Measurements from ENCODE around the gene IMPA2.

Gene IMPA2

DNA sequence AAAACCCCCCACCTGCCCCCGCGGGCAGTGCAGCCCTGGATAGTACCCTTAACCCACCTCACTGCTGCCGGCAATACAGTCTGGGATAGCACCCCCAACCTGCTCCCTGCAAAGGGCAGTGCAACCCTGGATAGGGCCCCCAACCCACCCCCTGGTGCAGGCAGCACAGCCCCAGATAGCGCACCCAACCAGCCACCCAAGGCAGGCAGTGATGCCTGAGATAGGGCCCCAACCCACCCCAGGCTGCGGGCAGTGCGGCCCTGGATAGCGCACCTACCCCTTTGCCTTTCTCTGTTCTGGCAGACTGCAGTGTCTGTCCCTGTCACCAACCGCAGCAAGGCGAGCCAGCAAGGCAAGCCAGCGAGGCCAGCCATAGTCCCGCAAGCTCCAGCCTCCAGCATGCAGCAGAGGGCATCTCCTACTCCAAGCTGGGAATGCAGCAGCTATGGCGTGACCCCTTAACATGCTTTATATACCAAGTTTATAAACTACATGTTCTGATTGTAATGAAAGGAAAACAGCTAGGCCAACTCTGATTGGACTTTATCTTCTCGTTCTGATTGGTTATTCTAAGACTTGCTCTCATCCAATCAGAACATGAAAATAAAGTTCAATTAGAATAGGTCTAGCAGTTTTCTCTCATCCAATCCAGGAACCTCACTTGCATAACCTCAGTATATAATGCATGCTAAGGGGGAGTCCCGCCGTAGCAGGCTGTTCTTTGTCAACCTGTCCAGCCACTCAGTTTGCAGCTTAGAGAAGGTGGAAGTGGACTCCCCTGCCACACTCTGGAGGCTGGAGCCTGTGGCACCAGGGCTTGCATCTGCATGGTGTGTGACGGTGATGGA is 78.3 kb downstream of the IMPA2 start:
- Histone ChIP-seq H3K27ac (ENCODE audit: insufficient read depth in 1 of 2, low read depth in 1 of 2, low read length in 2 of 2, poor library complexity in 1 of 2, severe bottlenecking in 2 of 2) (no peak overlapping the region), H3K4me1 (ENCODE audit: control extremely low read depth in 1 of 4, control insufficient read depth in 4 of 4, insufficient read depth in 4 of 4, low read length in 3 of 4) (peaks cover 0 to 11% (median 4%) of the 10 kb centered on the region in 4 experiments), H3K27me3 (replicated peaks in 2 of 5; ENCODE audit: control insufficient read depth in 4 of 5, insufficient read depth in 5 of 5, low read length in 4 of 5) (no peaks in the 10 kb centered on the region), H3K9me3 (ENCODE audit: control extremely low read depth in 1 of 5, control insufficient read depth in 4 of 5, insufficient read depth in 2 of 5, low read depth in 1 of 5, low read length in 4 of 5) (no peaks in the 10 kb centered on the region), H3K36me3 (ENCODE audit: control insufficient read depth in 4 of 4, insufficient read depth in 4 of 4, low read length in 3 of 4) (no peaks in the 10 kb centered on the region), H3K4me3 (ENCODE audit: control insufficient read depth in 1 of 7, extremely low read depth in 1 of 7, insufficient read depth in 4 of 7, low read depth in 2 of 7, low read length in 6 of 7) (no peak overlapping the region)
- CTCF ChIA-PET: interaction anchor here (1.8 kb wide), 1 partner anchor 10 kb away, joined by 7 read pairs; no protein-coding TSS in a partner anchor
- no peak for DNase-seq
- POLR2A ChIA-PET: no interaction called here
- WGBS (ENCODE audit: insufficient coverage): 93% methylated on average over 11 of the region's 16 CpGs

DNA sequence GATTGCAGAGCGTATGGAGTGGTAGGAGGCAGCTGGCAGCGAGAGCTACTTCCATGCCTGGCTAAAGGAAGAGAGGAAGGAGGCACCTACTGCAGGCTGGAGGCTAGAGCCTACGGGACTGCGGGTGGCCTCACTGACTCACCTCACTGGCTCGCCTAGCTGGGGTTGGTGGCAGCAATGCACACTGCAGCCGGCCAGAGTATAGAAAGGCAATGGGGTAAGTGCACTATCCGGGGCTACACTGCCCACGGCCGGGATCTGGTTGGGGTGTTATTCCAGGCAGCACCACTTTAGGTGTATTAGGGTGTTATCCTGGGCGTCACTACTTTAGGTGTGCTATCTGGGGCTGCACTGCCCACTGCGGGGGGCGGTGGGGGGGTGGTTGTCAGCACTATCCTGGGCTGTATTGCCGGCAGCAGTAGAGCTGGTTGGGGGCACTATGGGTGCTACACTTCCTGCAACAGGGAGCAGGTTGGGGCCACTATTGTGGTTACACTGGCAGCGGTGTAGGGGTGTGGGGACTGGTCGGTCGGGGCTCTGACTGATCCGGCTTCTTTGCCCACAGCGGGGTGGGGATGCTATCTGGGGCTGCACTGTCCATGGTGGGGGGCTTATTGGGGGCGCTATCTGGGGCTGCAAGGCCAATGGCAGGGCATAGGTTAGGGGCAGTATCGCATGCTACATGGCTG is 79.0 kb downstream of the IMPA2 start:
- Histone ChIP-seq H3K36me3 (ENCODE audit: control insufficient read depth in 4 of 4, insufficient read depth in 4 of 4, low read length in 3 of 4) (no peaks in the 10 kb centered on the region), H3K27ac (ENCODE audit: insufficient read depth in 1 of 2, low read depth in 1 of 2, low read length in 2 of 2, poor library complexity in 1 of 2, severe bottlenecking in 2 of 2) (no peak overlapping the region), H3K4me3 (ENCODE audit: control insufficient read depth in 1 of 7, extremely low read depth in 1 of 7, insufficient read depth in 4 of 7, low read depth in 2 of 7, low read length in 6 of 7) (no peak overlapping the region), H3K9me3 (ENCODE audit: control extremely low read depth in 1 of 5, control insufficient read depth in 4 of 5, insufficient read depth in 2 of 5, low read depth in 1 of 5, low read length in 4 of 5) (no peaks in the 10 kb centered on the region), H3K4me1 (ENCODE audit: control extremely low read depth in 1 of 4, control insufficient read depth in 4 of 4, insufficient read depth in 4 of 4, low read length in 3 of 4) (peaks cover 0 to 11% (median 4%) of the 10 kb centered on the region in 4 experiments), H3K27me3 (replicated peaks in 2 of 5; ENCODE audit: control insufficient read depth in 4 of 5, insufficient read depth in 5 of 5, low read length in 4 of 5) (no peaks in the 10 kb centered on the region)
- POLR2A ChIA-PET: no interaction called here
- no peak for DNase-seq
- CTCF ChIA-PET: interaction anchor here (1.8 kb wide), 1 partner anchor 11 kb away, joined by 7 read pairs; no protein-coding TSS in a partner anchor
- WGBS (ENCODE audit: insufficient coverage): 77% methylated on average over 16 of the region's 20 CpGs

GRCh38 chr18:12061685-12062084 is 80.4 kb downstream of the IMPA2 start:
- Histone ChIP-seq H3K4me1 (ENCODE audit: control extremely low read depth in 1 of 4, control insufficient read depth in 4 of 4, insufficient read depth in 4 of 4, low read length in 3 of 4) (no peaks in the 10 kb centered on the region), H3K9me3 (ENCODE audit: control extremely low read depth in 1 of 5, control insufficient read depth in 4 of 5, insufficient read depth in 2 of 5, low read depth in 1 of 5, low read length in 4 of 5) (no peaks in the 10 kb centered on the region), H3K27me3 (replicated peaks in 2 of 5; ENCODE audit: control insufficient read depth in 4 of 5, insufficient read depth in 5 of 5, low read length in 4 of 5) (no peaks in the 10 kb centered on the region), H3K27ac (ENCODE audit: insufficient read depth in 1 of 2, low read depth in 1 of 2, low read length in 2 of 2, poor library complexity in 1 of 2, severe bottlenecking in 2 of 2) (no peak overlapping the region), H3K36me3 (ENCODE audit: control insufficient read depth in 4 of 4, insufficient read depth in 4 of 4, low read length in 3 of 4) (no peaks in the 10 kb centered on the region), H3K4me3 (ENCODE audit: control insufficient read depth in 1 of 7, extremely low read depth in 1 of 7, insufficient read depth in 4 of 7, low read depth in 2 of 7, low read length in 6 of 7) (no peak overlapping the region)
- ChIA-PET POLR2A (no interaction called here), CTCF (no interaction called here)
- no peak for DNase-seq
- WGBS (ENCODE audit: insufficient coverage): 91% methylated on average over 14 of the region's 14 CpGs

DNA sequence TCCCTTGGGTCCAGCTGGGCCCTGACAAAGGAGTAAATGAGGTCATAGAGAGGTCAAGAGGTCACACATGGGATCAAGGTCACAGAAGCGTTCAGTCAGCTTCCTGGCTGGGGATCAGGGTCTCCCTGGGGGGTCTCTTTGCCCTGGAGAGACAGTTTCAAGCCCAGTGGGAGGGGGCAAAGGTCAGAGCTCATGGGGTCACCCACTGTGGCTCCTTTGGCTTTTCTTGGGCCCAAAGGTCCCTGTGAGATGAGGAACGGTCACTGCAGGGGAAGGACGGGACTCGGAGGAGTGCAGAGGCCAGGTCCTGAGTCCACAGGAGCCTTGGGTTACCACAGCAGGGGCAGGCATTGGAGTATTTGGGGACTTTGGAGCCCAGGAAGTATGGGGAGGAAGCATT is 81.7 kb downstream of the IMPA2 start:
- 64% methylated on average over 3 of the region's 4 CpGs for WGBS (ENCODE audit: insufficient coverage)
- H3K4me3 ChIP-seq (ENCODE audit: control insufficient read depth in 1 of 7, extremely low read depth in 1 of 7, insufficient read depth in 4 of 7, low read depth in 2 of 7, low read length in 6 of 7): no peak overlapping the region

GRCh38 chr18:12064086-12064763 is 82.9 kb downstream of the IMPA2 start:
- Histone ChIP-seq H3K4me1 (ENCODE audit: control extremely low read depth in 1 of 4, control insufficient read depth in 4 of 4, insufficient read depth in 4 of 4, low read length in 3 of 4) (peaks cover 0 to 2% (median 0%) of the 10 kb centered on the region in 4 experiments), H3K27ac (ENCODE audit: insufficient read depth in 1 of 2, low read depth in 1 of 2, low read length in 2 of 2, poor library complexity in 1 of 2, severe bottlenecking in 2 of 2) (no peak overlapping the region), H3K27me3 (replicated peaks in 2 of 5; ENCODE audit: control insufficient read depth in 4 of 5, insufficient read depth in 5 of 5, low read length in 4 of 5) (no peaks in the 10 kb centered on the region), H3K4me3 (ENCODE audit: control insufficient read depth in 1 of 7, extremely low read depth in 1 of 7, insufficient read depth in 4 of 7, low read depth in 2 of 7, low read length in 6 of 7) (no peak overlapping the region), H3K9me3 (ENCODE audit: control extremely low read depth in 1 of 5, control insufficient read depth in 4 of 5, insufficient read depth in 2 of 5, low read depth in 1 of 5, low read length in 4 of 5) (no peaks in the 10 kb centered on the region), H3K36me3 (ENCODE audit: control insufficient read depth in 4 of 4, insufficient read depth in 4 of 4, low read length in 3 of 4) (no peaks in the 10 kb centered on the region)
- POLR2A ChIA-PET: no interaction called here
- DNase-seq: no peak
- WGBS (ENCODE audit: insufficient coverage): 100% methylated on average over 1 of the region's 7 CpGs
- CTCF ChIA-PET: no interaction called here

More for the DNA sequence above, 81.7 kb downstream of the IMPA2 start:
- ChIA-PET POLR2A (no interaction called here), CTCF (no interaction called here)
- H3K27ac ChIP-seq (ENCODE audit: insufficient read depth in 1 of 2, low read depth in 1 of 2, low read length in 2 of 2, poor library complexity in 1 of 2, severe bottlenecking in 2 of 2): no peak overlapping the region
- no peak for DNase-seq
- H3K9me3 ChIP-seq (ENCODE audit: control extremely low read depth in 1 of 5, control insufficient read depth in 4 of 5, insufficient read depth in 2 of 5, low read depth in 1 of 5, low read length in 4 of 5): no peaks in the 10 kb centered on the region
- H3K4me1 ChIP-seq (ENCODE audit: control extremely low read depth in 1 of 4, control insufficient read depth in 4 of 4, insufficient read depth in 4 of 4, low read length in 3 of 4): no peaks in the 10 kb centered on the region
- no peaks in the 10 kb centered on the region for H3K27me3 ChIP-seq (replicated peaks in 2 of 5; ENCODE audit: control insufficient read depth in 4 of 5, insufficient read depth in 5 of 5, low read length in 4 of 5)
- no peaks in the 10 kb centered on the region for H3K36me3 ChIP-seq (ENCODE audit: control insufficient read depth in 4 of 4, insufficient read depth in 4 of 4, low read length in 3 of 4)

DNA sequence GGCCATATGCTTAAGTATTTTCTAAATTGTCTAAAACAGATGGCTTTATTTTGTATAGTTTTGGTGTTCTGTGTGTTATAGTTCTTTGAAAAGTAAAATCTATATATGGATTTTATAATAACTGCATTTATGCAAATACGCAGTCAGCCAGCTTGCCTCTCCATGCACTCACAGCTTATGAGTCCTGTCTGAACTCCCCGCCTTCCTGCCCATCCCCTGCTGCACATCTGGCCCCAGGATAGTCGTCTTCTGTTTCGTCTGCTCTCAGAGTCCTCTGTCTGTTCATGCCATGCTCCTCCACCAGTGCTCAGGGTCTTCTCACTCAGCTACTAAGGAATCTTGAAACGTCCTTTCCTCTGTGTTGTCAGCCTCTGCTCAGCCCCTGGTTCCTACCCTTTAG is 84.1 kb downstream of the IMPA2 start:
- no peak for DNase-seq
- 97% methylated on average over 4 of the region's 5 CpGs for WGBS (ENCODE audit: insufficient coverage)
- no peak overlapping the region for H3K27ac ChIP-seq (ENCODE audit: insufficient read depth in 1 of 2, low read depth in 1 of 2, low read length in 2 of 2, poor library complexity in 1 of 2, severe bottlenecking in 2 of 2)
- CTCF ChIA-PET: no interaction called here
- no peaks in the 10 kb centered on the region for H3K36me3 ChIP-seq (ENCODE audit: control insufficient read depth in 4 of 4, insufficient read depth in 4 of 4, low read length in 3 of 4)
- POLR2A ChIA-PET: interaction anchor here (0.7 kb wide), 1 partner anchor 35 kb away, joined by 3 read pairs; no protein-coding TSS in a partner anchor
- H3K9me3 ChIP-seq (ENCODE audit: control extremely low read depth in 1 of 5, control insufficient read depth in 4 of 5, insufficient read depth in 2 of 5, low read depth in 1 of 5, low read length in 4 of 5): no peaks in the 10 kb centered on the region
- no peaks in the 10 kb centered on the region for H3K27me3 ChIP-seq (replicated peaks in 2 of 5; ENCODE audit: control insufficient read depth in 4 of 5, insufficient read depth in 5 of 5, low read length in 4 of 5)
- H3K4me3 ChIP-seq (ENCODE audit: control insufficient read depth in 1 of 7, extremely low read depth in 1 of 7, insufficient read depth in 4 of 7, low read depth in 2 of 7, low read length in 6 of 7): no peak overlapping the region
- H3K4me1 ChIP-seq (ENCODE audit: control extremely low read depth in 1 of 4, control insufficient read depth in 4 of 4, insufficient read depth in 4 of 4, low read length in 3 of 4): peaks cover 0 to 2% (median 0%) of the 10 kb centered on the region in 4 experiments

All from common myeloid progenitor, CD34-positive (primary cell).